NCI-H2081 treated with DMSO at 0.1 percent for 48 hours (cell line): ENCODE measurements around the gene KLHDC10.
A peak's percentile ranks its signal among the peaks of the same experiment; 100 is the strongest.
"Not testable (repeated sequence)": the region's sequence is repeated elsewhere in the genome, so short reads cannot be mapped to it uniquely, and the experiment has no call there.

ENCODE experiments used
- DNase-seq: peaks from one replicate; lab custom pipeline; 2025; lab: John Stamatoyannopoulos, UW

The KLHDC10 gene

DNA sequence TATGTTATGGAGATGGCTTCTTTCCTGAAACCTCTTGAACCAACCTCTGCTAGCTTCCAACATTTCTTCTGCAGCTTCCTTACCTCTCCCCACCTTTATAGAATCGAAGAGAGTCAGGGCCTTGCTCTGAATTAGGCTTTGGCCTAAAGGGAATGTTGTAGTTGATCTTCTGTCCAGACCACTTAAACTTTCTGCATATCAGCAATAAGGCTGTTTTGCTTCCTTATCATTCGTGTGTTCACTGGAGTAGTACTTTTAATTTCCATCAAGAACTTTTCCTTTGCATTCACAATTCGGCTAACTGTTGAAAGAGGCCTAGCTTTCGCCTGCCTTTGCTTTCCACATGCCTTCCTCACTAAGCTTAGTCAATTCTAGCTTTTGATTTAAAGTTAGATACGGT is 48.0 kb downstream of the KLHDC10 start:
- DNase-seq: no peak

DNA sequence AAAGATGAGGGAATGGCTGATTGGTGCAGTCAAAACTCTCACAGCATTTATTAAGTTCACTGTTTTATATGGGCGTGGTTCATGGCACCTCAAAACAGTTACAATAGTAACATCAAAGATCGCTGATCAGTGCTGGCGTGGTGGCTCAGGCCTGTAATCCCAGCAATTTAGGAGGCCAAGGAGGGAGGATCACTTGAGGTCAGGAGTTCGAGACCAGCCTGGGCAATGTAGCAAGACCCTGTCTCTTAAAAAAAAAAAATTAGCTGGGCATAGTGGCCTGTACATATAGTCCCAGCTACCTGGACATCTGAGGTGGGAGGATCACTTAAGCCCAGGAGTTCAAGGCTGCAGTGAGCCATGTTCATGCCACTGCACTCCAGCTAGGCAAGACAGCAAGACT is 48.5 kb downstream of the KLHDC10 start:
- no peak for DNase-seq

DNA sequence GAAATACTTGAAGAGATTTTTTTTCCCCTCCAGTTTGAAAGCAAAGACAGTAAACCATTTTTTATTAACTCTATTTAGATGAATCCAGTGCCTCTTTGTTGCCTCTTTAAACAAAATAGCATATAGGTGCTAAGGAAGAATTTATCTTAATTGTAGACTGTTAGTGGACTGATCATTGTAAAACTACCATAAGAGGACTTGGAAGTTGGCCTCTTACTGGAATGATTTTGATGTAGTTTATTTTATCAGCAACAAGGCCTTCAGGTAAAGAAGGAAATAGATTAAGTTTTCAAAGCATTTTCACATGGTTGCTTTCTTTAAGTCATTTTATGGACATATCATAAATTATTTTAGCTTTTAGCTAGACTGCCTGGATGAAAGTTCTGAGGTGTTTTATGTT is 53.2 kb downstream of the KLHDC10 start:
- no peak for DNase-seq

GRCh38 chr7:130124711-130125110 is 54.4 kb downstream of the KLHDC10 start:
- no peak for DNase-seq

DNA sequence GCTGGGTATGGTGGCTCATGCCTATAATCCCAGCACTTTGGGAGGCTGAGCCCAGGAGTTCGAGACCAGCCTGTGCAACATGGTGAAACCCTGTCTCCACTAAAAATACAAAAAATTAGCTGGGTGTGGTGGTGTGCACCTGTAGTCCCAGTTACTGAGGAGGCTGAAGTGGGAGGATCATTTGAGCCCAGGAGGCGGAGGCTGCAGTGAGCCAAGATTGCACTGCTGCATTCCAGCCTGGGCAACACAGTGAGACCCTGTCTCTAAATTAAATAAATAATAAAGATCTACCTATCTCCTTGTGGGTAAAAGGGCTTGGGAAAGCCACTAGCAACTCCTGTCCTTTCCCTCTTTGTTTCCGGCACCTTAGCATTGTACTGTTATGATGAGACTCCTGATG is 56.5 kb downstream of the KLHDC10 start:
- DNase-seq: not testable (repeated sequence)

DNA sequence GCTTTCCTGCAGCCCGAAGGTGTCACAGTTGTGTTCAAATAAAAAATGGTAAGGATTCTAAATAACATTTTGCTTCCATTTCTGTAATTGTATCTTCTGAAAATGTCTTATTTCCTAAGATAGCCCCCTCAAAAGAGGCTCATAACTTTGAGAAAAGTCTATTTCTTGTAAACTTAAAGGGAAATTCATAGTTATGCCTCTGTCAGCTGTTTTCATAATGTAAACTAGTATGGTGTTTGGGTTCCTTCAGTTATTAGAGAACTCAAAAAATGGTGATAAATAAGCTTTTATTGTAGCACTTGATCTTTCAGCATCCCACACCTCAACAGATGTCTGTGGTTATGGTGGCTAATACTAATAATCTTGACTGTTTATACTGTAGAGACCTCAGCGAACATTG is 57.1 kb downstream of the KLHDC10 start:
- DNase-seq: no peak

DNA sequence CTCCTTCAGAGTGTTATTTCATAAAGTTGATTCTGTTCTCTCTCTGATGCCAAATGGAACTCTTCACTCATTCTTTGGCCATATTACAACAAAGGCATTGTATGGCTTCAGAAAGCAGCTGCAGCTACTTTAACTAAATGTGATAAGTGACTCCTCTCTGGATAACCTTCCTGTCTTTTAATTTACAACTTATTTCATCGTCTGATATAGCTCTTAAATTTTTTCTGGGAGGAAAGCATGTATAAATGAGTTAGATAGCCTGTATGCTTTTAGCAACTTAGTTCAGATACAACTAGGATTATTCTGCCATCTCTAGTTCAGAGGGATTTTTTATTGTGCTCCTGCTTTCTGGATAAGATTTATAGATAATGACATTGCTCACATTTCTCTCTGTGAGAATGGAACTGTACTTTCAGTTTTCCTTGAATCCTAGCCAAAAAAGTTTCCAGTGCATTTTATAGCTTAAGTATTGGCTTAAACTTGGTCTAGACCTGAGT is 57.5 kb downstream of the KLHDC10 start:
- no peak for DNase-seq

GRCh38 chr7:130129011-130129411 is 58.7 kb downstream of the KLHDC10 start:
- DNase-seq: no peak

- DNase-seq: no peak
Observed at GRCh38 chr7:130131191-130131834, 61.0 kb downstream of the KLHDC10 start.

DNA sequence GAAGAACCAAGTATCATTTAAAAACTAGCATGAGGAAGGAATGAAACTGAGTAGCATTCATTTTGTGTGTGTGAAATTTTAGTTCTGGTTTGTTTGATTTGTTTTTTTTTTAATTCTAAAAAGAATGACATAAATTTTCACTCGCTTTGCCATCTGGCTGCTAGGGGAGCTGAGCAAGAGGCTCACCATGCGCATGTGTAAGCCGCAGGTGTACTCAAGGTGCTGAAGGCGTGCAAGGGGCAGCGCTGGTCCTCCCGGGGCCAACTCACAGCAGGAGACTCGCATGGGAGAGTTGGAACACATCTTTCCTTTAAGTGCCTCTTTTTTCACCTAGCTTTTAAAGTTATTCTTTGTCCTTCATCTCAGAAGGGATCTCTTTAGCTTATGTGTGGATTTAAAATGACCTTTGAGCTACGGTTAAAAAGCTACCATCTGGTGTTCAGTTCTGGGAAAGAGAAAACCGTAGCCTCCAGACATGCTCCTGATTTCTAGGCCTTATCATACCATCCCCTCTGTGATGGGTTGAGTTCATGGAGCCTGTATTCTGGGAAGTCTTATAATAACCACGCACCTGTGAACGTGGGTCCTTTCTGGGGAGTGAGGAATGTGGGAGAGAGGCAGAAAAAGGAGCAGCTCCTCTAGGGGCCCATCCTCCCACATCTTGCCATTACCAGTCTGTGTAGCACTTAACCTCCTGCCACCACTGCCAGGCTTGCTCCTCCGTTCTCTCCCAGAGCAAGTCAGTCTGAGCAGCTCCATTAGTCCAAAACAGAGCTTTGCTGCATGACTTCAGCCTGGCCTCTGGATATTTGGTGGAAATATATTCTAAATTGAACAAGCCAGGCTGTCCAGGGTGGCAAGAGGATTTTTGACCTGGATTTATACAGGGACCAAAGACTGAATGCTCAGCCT is 61.9 kb downstream of the KLHDC10 start:
- DNase-seq: no peak

DNA sequence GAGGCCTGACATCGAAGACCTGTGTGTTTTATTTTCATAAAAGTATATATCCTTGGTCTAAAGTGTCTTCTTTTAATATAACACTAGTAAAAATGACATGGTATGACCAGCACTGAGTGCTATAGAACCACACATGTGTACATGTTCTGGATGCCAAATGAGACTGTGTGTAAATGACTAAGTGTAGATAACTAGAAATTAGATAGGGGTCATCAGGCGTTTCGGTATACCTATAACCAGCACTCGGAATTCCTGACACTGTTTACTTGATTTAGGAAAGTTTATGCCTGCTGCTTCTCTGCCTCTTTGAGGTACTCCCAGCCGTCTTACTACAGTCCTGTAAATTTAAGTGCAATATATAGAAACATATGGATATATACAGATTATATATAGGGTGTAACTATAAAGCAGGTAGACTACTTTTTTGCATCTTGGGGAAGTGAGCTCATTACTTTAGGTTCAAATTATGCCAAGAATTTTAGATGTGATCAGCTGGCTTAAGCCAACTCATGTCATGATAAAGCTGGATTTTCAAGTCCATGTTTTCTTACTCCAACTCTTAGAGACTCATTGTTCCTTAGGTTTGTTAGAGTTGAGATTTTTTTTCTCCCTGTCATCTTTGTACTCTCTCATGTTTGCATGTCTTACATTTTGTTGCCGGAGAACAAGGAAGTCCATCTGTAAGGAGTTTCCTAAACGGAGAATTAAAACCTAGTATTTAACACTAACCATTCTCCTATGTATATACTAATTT is 62.9 kb downstream of the KLHDC10 start:
- no peak for DNase-seq

DNA sequence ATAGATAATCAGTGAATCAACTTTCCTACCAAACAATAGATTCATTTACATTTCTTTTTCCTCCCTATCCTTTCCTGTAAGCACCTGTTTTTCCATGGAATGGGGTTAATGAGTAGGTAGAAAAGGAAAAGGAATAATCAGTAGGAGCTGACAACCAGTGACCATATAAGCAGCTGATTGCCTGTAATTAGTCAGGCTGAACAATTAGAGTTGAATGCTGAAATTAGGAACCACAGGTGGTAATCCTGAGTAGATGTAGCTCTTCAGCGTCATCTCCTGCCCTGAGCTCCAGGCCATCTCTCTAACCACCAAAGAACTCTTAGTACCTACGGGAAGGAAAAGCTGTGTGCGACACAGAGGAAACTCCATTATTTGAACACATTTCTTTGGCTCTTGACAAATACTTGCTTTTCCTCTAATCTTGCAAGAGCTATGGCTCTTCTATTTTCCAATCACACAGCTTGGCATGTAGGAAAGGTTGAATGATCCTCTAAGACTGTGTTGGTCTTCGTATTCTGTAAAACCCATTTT is 63.8 kb downstream of the KLHDC10 start:
- peak; percentile 59 for DNase-seq

- no peak for DNase-seq
Observed at GRCh38 chr7:130134726-130135125, 64.4 kb downstream of the KLHDC10 start.

- no peak for DNase-seq
Observed at GRCh38 chr7:130135208-130136205, 65.2 kb downstream of the KLHDC10 start.

GRCh38 chr7:130136579-130137167 is 66.3 kb downstream of the KLHDC10 start:
- DNase-seq: no peak

DNA sequence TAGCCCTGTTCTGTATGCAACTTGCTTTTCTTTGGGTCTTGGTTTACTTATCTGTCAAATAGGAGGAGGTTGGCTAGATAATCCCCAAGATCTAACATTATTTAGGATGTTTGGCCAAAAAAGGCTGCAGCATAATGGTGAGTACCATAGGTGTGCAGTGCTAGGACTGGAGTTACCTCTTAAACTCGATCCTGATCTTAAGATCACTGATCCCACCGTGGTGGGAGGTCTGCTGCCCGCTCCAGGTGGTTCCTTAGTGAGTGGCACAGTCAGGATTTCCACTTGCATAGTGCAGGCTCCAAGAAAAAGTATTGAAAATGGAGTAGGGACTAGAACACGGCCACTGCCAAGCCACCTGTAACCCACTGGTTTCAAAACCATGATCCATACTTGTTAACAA is 66.9 kb downstream of the KLHDC10 start:
- DNase-seq: no peak

DNA sequence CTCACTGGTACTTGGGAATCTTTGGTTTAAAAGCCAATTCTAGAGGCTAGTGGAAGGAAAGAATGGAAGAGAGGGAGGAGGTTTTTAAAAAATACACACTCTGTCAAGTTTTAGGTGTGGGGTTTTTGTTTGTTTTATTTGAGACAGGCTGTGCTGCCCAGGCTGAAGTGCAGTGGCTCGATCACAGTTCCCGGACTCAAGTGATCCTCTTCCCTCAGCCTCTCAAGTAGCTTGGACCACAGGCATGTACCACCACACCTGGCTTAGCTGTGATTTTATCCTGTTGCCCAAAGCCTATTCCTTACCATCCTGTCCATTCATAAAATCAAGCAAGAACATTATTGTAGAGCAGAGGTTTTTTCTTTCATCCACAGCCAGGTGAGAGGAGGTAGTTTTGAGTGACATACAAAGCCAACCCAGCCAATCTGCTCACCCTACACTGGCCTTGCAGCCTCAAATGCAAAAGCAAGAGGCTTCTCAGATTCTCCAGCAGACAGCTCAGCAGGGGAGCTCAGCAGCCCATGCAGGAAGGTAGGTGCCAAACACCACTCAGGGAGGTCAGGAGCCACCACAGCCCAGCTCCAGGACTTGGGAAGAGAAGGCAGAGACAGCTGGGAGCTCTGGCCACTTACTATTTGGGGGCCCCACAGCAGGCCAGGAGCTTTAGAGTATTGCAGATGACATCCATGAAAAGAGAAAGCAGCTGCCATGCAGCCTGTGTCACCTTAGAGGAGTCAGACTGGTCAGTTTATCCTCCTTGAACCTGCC is 69.0 kb downstream of the KLHDC10 start:
- DNase-seq: no peak

DNA sequence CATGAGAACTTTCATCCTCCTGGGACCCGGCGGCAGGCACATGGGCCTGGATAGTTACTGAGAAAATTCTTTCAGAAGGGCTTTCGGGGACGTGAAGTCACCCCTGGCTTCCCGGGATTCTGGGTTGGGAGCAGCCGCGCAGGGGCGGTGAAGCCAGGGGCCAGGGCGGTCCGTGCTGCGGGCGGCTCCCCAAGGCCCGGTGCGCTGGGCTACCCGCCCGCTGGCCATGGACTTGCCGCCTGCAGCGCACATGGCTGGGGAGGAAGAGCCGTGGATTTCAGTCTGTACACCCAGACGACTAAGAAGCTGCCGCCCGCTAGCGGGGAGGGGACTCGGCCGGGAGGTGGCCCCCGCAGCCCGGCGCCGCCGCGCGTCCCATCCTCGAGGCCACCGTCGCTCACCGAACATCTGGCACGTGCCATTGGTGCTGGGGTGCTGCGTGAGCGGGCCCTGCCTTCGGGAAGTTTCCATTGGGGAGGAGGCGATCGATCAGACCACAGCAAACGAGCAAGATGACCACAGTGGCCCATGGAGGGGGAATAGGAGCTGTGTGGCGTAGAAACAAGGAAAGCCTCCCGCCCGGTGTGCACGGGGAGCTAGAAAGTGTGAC is 70.3 kb downstream of the KLHDC10 start:
- DNase-seq: no peak

GRCh38 chr7:130141161-130141883 is 71.0 kb downstream of the KLHDC10 start:
- no peak for DNase-seq
